WTC11 (cell line): ENCODE results near the gene PDXK. TPM values are rescaled to one million over a fixed set of nuclear protein-coding genes. Genes with fewer than 3 reads are reported as not detected.

Source experiments
- ATAC-seq: fragments of 200-7000 bp; cut with Tn5 transposase; 2 replicates; pipeline ENCODE4 v1.10.0; 2021; ENCODE audit warnings: mild to moderate bottlenecking, moderate library complexity
- CTCF ChIA-PET: fragments of 300-600 bp; sonication (Branson Sonifier 250); formaldehyde crosslinking; loops from one replicate; lab custom pipeline; 2021; ENCODE audit warnings: antibody characterized with exemption; lab: Charles Lee
- POLR2A ChIA-PET: fragments of 350-600 bp; sonication (Branson Sonifier 250); formaldehyde crosslinking; loops from one replicate; lab custom pipeline; 2021; ENCODE audit warnings: antibody characterized with exemption; lab: Charles Lee
- DNase-seq: peaks from one replicate; pipeline ENCODE4 v3.0.0; 2021; ENCODE audit warnings: low spot score
- H3K27ac Mint-ChIP-seq: 2 replicates; pipeline ENCODE4 v1.8.0; 2021; ENCODE audit warnings: mixed read lengths
- H3K27me3 Mint-ChIP-seq: 2 replicates; pipeline ENCODE4 v1.8.0; 2021; ENCODE audit warnings: low read depth, mild to moderate bottlenecking, moderate library complexity, mixed read lengths
- H3K36me3 Mint-ChIP-seq: 2 replicates; pipeline ENCODE4 v1.8.0; 2021; ENCODE audit warnings: mixed read lengths
- H3K4me1 Mint-ChIP-seq: 2 replicates; pipeline ENCODE4 v1.8.0; 2022; ENCODE audit warnings: mixed read lengths
- H3K4me3 Mint-ChIP-seq: 2 replicates; pipeline ENCODE4 v1.8.0; 2021; ENCODE audit warnings: mild to moderate bottlenecking, moderate library complexity, mixed read lengths
- H3K9me3 Mint-ChIP-seq: 2 replicates; pipeline ENCODE4 v1.8.0; 2021; ENCODE audit warnings: mixed read lengths
- ATF2 ChIP-seq: sonication (generic); formaldehyde crosslinking; IDR thresholded peaks from 2 replicates; pipeline ENCODE4 v1.8.1; 2022; ENCODE audit warnings: low read depth, missing genetic modification reagents, borderline replicate concordance
- CDX4 ChIP-seq: fragments of 250-450 bp; sonication (Bioruptor Pico); IDR thresholded peaks from 2 replicates; pipeline ENCODE4 v1.9.0; 2021; ENCODE audit warnings: moderate library complexity, mild to moderate bottlenecking, inconsistent platforms, borderline replicate concordance
- E2F4 ChIP-seq: sonication (generic); formaldehyde crosslinking; IDR thresholded peaks from 2 replicates; pipeline ENCODE4 v1.8.1; 2022; ENCODE audit warnings: low read depth, mild to moderate bottlenecking, moderate library complexity, missing genetic modification reagents, borderline replicate concordance
- FOXP4 ChIP-seq: sonication (generic); formaldehyde crosslinking; IDR thresholded peaks from 2 replicates; pipeline ENCODE4 v1.8.0; 2022; ENCODE audit warnings: mild to moderate bottlenecking, missing genetic modification reagents
- JAZF1 ChIP-seq: fragments of 250-450 bp; sonication (Bioruptor Pico); IDR thresholded peaks from 2 replicates; pipeline ENCODE4 v1.9.0; 2021; ENCODE audit warnings: moderate library complexity, mild to moderate bottlenecking, inconsistent platforms
- NR2C2 ChIP-seq: sonication (generic); formaldehyde crosslinking; IDR thresholded peaks from 2 replicates; pipeline ENCODE4 v1.8.0; 2022; ENCODE audit warnings: mild to moderate bottlenecking, missing genetic modification reagents
- NR3C1 ChIP-seq: sonication (generic); formaldehyde crosslinking; conservative IDR thresholded peaks from 2 replicates; pipeline ENCODE4 v1.8.1; 2023; ENCODE audit warnings: low read depth, mild to moderate bottlenecking, missing genetic modification reagents
- RELA ChIP-seq: sonication (generic); formaldehyde crosslinking; IDR thresholded peaks from 2 replicates; pipeline ENCODE4 v1.8.1; 2022; ENCODE audit warnings: missing genetic modification reagents, mild to moderate bottlenecking, borderline replicate concordance
- TEAD4 ChIP-seq: sonication (generic); formaldehyde crosslinking; IDR thresholded peaks from 2 replicates; pipeline ENCODE4 v1.8.0; 2022; ENCODE audit warnings: mild to moderate bottlenecking, missing genetic modification reagents
- ZMAT4 ChIP-seq: fragments of 250-450 bp; sonication (Bioruptor Pico); IDR thresholded peaks from 2 replicates; pipeline ENCODE4 v1.9.0; 2021; ENCODE audit warnings: mild to moderate bottlenecking
- ZNF281 ChIP-seq: sonication (generic); formaldehyde crosslinking; IDR thresholded peaks from 2 replicates; pipeline ENCODE4 v1.8.0; 2023; ENCODE audit warnings: mild to moderate bottlenecking, missing genetic modification reagents
- ZNF396 ChIP-seq: fragments of 250-450 bp; sonication (Bioruptor Pico); IDR thresholded peaks from 2 replicates; pipeline ENCODE4 v1.8.0; 2021; ENCODE audit warnings: mild to moderate bottlenecking, moderate library complexity, borderline replicate concordance
- total RNA-seq: library from RNA; stranded (reverse); gene quantifications from 3 replicates; pipeline ENCODE4 v1.2.3, GENCODE V29; 2021

The PDXK gene
- total RNA-seq, 1 experiment from 2014 or later, result 120 TPM

GRCh38 chr21:43726686-43727518 lies 8.0 kb downstream of the PDXK start (continued):
- TF ChIP-seq ZNF281 (CRISPR knock-in tag) (no peak), ZNF396 (CRISPR knock-in tag) (no peak), NR2C2 (CRISPR knock-in tag) (no peak), CDX4 (CRISPR knock-in tag) (no peak), ATF2 (CRISPR knock-in tag) (no peak), E2F4 (CRISPR knock-in tag) (no peak)
- TF ChIP-seq, all 79 proteins: peak for 0

- peak; percentile 12 for ATAC-seq
- TF ChIP-seq ZMAT4 (CRISPR knock-in tag) (no peak), FOXP4 (CRISPR knock-in tag) (no peak), RELA (CRISPR knock-in tag) (0 out of 2 replicates have a peak, but pooled peaks have one; percentile 27), JAZF1 (CRISPR knock-in tag) (no peak), ZNF396 (CRISPR knock-in tag) (no peak), NR3C1 (CRISPR knock-in tag) (no peak), TEAD4 (CRISPR knock-in tag) (no peak)
- no peaks in the 10 kb centered on the region for H3K9me3 Mint-ChIP-seq
- peaks cover 20% of the 10 kb centered on the region for H3K4me1 Mint-ChIP-seq
- H3K36me3 Mint-ChIP-seq, result peaks cover 5% of the 10 kb centered on the region
- DNase-seq, result peak; percentile 35
- ChIA-PET CTCF (interaction anchor here (1.0 to 2.9 kb wide), 14 partner anchors 8 to 286 kb away, joined by 3 to 45 read pairs (median 12); partner anchors contain the start of gene PDXK), POLR2A (interaction anchor here (1.2 to 2.4 kb wide), 5 partner anchors 8 to 13 kb away, joined by 3 to 9 read pairs (median 5); partner anchors contain the start of gene PDXK)
- H3K27me3 Mint-ChIP-seq, result no peaks in the 10 kb centered on the region
- peak overlapping the region; percentile 80 for H3K4me3 Mint-ChIP-seq
- peak overlapping the region; percentile 78 for H3K27ac Mint-ChIP-seq
Measured at GRCh38 chr21:43727519-43728153, 8.7 kb downstream of the PDXK start.
